Measurements from ENCODE around the gene LENG1.
A peak's percentile ranks its signal among the peaks of the same experiment; 100 is the strongest.
"Not testable (repeated sequence)": the region's sequence is repeated elsewhere in the genome, so short reads cannot be mapped to it uniquely, and the experiment has no call there.

Gene LENG1

DNA sequence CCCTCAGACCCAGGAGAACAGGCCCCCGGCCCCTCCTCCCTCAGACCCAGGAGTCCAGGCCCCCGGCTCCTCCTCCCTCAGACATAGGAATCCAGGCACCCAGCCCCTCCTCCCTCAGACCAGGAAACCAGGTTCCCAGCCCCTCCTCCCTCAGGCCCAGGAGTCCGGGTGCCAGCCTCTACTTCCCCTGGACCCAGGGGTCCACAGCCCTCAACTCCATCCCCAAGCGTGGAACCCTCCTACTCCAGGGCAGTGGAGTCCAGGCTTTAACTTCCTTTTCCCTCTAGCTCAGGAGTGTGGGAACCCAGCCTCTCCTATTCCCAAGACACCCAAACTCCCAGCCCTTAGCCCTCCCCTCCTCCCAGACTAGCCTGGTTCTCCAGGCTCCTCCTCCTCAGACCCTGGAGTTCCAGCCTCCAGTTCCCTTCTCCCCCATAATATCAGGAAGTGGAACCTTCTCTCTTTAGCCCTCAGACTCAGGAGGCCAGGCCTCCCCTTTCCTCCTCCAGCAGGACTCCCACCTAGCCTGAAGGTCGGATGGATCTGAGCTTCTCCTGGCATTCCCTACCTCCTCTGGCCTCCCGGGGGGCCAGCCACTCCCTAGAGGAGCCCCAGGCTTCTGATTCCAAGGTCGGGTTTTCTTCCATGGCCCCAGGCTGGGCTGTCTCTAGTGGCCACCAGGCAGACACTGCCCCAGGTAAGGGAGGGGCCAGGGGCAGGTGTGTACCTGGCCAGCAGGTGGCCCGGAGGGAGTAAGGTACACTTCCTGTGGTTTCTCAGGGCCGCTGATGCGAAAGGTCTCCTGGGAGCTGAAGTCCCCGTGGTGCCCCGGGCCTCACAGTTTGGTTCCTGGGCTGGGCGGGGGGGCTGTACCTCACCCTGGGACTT, 13.2 kb upstream of the LENG1 start, which contains the start of gene TMC4:
Gene TMC4 (minus strand): TSS at position 690 of the 888 bp plus-strand sequence. CDS start 43 bp downstream, at position 647.
- no peak for DNase-seq (ENCODE audit: low read depth)
- no peak within 1 kb of the TSS for H3K4me3 ChIP-seq (ENCODE audit: control insufficient read depth, low read depth, low read length)
- TF ChIP-seq, protein P1, sequence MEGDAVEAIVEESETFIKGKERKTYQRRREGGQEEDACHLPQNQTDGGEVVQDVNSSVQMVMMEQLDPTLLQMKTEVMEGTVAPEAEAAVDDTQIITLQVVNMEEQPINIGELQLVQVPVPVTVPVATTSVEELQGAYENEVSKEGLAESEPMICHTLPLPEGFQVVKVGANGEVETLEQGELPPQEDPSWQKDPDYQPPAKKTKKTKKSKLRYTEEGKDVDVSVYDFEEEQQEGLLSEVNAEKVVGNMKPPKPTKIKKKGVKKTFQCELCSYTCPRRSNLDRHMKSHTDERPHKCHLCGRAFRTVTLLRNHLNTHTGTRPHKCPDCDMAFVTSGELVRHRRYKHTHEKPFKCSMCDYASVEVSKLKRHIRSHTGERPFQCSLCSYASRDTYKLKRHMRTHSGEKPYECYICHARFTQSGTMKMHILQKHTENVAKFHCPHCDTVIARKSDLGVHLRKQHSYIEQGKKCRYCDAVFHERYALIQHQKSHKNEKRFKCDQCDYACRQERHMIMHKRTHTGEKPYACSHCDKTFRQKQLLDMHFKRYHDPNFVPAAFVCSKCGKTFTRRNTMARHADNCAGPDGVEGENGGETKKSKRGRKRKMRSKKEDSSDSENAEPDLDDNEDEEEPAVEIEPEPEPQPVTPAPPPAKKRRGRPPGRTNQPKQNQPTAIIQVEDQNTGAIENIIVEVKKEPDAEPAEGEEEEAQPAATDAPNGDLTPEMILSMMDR (IDR thresholded peaks at IDR 0.05; ENCODE audit: control insufficient read depth, insufficient read depth, low read depth, low read length, missing control alignments): no peak

DNA sequence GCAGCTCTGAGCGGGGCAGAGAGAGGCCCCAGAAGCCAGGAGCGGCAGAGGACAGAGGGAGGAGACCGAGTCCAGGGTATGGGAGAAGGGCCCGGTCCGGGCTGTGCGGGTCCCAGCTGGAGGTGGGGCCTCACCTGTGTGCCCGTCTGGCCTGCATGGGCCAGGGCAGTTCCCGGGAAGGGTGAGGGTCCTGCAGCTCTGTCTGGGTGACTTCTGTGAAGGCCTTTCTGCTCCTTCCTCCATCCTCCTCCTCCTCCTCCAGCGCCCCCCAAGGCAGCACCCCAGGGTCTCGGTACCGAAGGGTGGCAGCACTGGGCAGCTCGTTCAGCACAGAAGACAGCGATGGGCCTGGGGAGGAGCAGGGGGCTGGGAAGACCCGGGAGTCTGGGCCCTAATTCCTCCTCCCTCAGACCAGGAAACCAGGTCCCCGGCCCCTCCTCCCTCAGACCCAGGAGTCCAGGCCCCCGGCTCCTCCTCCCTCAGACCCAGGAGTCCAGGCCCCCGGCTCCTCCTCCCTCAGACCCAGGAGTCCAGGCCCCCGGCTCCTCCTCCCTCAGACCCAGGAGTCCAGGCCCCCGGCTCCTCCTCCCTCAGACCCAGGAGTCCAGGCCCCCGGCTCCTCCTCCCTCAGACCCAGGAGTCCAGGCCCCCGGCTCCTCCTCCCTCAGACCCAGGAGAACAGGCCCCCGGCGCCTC, 12.4 kb upstream of the LENG1 start:
- not testable (repeated sequence) for H3K4me3 ChIP-seq (ENCODE audit: control insufficient read depth, low read depth, low read length); DNase-seq (ENCODE audit: low read depth)

DNA sequence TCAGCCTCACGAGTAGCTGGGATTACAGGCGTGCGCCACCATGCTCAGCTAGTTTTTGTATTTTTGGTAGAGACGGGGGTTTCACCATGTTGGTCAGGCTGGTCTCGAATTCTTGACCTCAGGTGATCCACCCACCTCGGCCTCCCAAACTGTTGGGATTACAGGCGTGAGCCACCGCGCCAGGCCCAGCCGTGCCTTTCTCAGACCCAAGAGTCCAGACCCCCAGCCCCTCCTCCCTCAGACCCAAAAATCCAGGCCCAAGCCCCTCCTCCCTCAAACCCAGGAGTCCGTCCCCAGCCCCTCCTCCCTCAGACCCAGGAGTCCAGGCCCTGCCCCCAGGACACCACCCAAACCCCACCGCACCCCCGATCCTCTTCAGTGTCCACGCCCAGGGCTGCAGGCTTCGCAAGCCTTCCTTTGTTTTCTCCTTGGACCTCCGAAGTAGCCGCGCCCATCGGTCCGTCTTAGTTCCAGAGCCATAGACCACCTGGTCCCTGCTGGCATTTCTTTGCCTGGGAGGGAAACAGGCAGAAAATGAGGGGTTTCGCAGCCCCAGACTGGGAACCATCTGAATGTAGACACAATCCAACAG, 9.7 kb upstream of the LENG1 start:
- DNase-seq (ENCODE audit: low read depth): no peak
- TF ChIP-seq, protein P1 (IDR thresholded peaks at IDR 0.05; ENCODE audit: control insufficient read depth, insufficient read depth, low read depth, low read length, missing control alignments): no peak
- no peak overlapping the region for H3K4me3 ChIP-seq (ENCODE audit: control insufficient read depth, low read depth, low read length)

DNA sequence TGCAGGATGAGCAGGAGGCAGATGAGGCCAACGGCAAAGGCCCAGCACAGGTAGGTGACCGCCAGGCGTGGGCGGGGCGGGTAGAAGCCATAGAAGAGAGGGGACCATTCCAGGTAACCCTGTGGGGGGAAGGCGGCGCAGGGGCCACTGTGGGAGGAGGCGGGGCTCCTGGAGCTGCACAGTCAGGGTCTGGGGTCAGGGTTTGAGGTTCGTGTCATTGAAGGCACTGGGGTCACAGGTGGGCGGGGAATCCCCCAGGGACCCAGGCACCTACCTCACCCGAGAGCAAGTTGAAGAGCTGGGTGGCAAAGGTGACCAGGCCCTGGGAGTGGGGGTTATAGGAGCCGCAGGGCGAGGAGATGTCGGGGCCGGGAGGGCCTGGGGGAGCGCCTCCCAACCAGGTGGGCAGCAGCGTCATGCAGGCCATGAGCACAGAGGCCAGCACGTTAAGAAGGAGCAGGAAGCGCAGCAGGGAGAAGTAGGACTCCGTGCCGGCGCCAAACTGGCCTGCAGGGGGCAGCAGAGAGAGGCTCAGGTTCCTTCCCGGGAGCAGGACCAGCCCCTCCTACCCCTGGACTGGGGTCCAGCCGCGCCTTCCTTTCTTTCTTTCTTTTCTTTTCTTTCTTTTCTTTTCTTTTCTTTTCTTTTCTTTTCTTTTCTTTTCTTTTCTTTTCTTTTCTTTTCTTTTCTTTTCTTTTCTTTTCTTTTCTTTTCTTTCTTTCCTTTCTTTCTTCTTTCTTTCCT, 8.8 kb upstream of the LENG1 start:
- H3K4me3 ChIP-seq (ENCODE audit: control insufficient read depth, low read depth, low read length): no peak overlapping the region
- TF ChIP-seq, protein P1 (IDR thresholded peaks at IDR 0.05; ENCODE audit: control insufficient read depth, insufficient read depth, low read depth, low read length, missing control alignments): peak; percentile 96
- no peak for DNase-seq (ENCODE audit: low read depth)

DNA sequence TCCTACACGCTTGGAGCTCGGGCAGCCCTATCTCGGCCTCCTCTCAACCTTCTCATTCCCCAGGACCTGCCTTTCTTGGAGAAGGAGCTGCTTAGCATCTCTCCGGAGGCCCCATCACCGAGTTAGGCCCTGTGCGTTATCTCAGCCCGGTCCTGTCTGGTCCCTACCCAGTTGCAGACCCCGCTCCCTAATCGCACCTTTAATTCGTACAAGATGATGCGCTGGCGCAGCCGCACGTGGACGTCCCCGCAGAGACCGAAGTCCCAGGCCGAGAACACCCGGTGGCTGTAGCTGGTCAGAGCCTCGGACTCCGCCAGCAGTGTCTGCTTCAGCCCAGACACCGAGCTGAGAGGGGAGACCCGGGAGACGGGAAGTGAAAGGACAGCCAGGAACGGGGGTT, 5.7 kb upstream of the LENG1 start:
- TF ChIP-seq, protein P1 (IDR thresholded peaks at IDR 0.05; ENCODE audit: control insufficient read depth, insufficient read depth, low read depth, low read length, missing control alignments): no peak
- H3K4me3 ChIP-seq (ENCODE audit: control insufficient read depth, low read depth, low read length): no peak overlapping the region
- DNase-seq (ENCODE audit: low read depth): no peak

DNA sequence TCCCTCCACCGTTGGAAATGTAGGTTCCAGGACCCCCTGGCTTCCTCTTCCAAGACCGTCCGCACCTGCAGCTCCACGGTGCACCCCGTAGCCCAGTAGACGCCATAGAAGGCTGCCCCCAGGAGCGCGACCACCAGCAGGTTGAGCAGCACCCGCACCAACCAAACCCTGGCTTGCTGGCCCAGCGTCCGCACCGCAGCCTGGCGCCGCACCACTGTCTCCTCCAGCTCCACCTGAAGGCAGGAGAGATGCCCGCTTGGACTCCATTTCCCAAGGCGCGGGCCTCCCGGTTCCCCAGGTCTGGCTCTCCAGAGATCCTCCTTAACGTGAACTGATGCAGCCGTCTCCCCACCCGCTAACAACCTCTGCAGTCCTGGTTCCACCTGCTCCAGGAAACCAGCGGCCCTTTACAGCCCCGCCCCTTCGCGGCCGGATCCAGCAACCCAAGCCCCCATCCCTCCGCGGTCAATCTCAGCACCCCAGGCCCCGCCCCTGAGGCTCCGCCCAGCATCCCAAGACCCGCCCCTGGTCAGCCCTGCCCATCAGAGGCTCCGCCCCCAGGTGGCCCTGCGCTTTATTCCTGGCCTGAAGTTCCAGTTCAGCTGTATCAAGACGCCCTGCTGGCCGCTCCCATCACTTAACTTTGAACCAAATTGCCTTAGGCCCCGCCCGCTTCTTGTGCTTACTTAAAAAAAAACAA, 5.0 kb upstream of the LENG1 start:
- no peak overlapping the region for H3K4me3 ChIP-seq (ENCODE audit: control insufficient read depth, low read depth, low read length)
- TF ChIP-seq, protein P1 (IDR thresholded peaks at IDR 0.05; ENCODE audit: control insufficient read depth, insufficient read depth, low read depth, low read length, missing control alignments): no peak
- no peak for DNase-seq (ENCODE audit: low read depth)
